GM12878 (cell line): ENCODE measurements around the gene SAMSN1. TPM values are rescaled to one million over a fixed set of nuclear protein-coding genes. Genes with fewer than 3 reads are reported as not detected.

Experiments used
- ATAC-seq: fragments of 200-7000 bp; cut with Tn5 transposase; 3 replicates; pipeline ENCODE4 v1.9.1; 2020; ENCODE audit warnings: mild to moderate bottlenecking, moderate library complexity
- BruUV-seq: library from RNA; stranded (reverse); fragments of 400-500 nt; replicated peaks from 2 replicates; lab custom pipeline; 2021; lab: Mats Ljungman, UMichigan
- CTCF ChIA-PET: fragments of 300-600 bp; sonication (Branson Sonifier 250); formaldehyde crosslinking; extraction: SDS; loops from one replicate; lab custom pipeline; 2021; ENCODE audit warnings: inconsistent platforms; lab: Yijun Ruan, JAX
- POLR2A ChIA-PET: fragments of 350-600 bp; formaldehyde crosslinking; extraction: SDS; loops from one replicate; lab custom pipeline; 2021; ENCODE audit warnings: inconsistent platforms; lab: Charles Lee
- RAD21 ChIA-PET: fragments of 300-600 bp; sonication (Branson Sonifier 250); formaldehyde crosslinking; loops from one replicate; lab custom pipeline; 2023; ENCODE audit warnings: antibody characterized with exemption; ENCODE audit not compliant: unreplicated experiment; lab: Charles Lee
- SMC1A ChIA-PET: fragments of 300-600 bp; sonication (Branson Sonifier 250); formaldehyde crosslinking; loops from one replicate; lab custom pipeline; 2023; ENCODE audit not compliant: unreplicated experiment, uncharacterized antibody; lab: Charles Lee
- DNase-seq: peaks from one replicate; pipeline ENCODE4 v3.0.0-alpha.2; 2011; ENCODE audit warnings: low read depth, low spot score
- FAIRE-seq: peaks from 3 replicates; lab custom pipeline; 2011; peaks lifted over from hg19 to GRCh38; lab: Jason Lieb, UNC
- H2AFZ ChIP-seq: 2 replicates; pipeline ENCODE4 v1.6.0; 2011; ENCODE audit warnings: low read depth, low read length, control low read depth; ENCODE audit not compliant: control insufficient read depth
- H3K27ac ChIP-seq: 2 replicates; pipeline ENCODE4 v1.5.1; 2011; ENCODE audit warnings: control low read depth; ENCODE audit not compliant: control insufficient read depth, insufficient read depth
- H3K27me3 ChIP-seq, 2 experiments: replicated peaks in 1 of 2; 2 replicates each; pipeline versions ENCODE4 v1.6.0 to v1.6.1; 2011; ENCODE audit warnings: low read length in 1 of 2; ENCODE audit not compliant: control insufficient read depth in 2 of 2, insufficient read depth in 2 of 2
- H3K36me3 ChIP-seq, 2 experiments: 2 replicates each; pipeline ENCODE4 v1.5.1; 2011; ENCODE audit warnings: low read length in 1 of 2; ENCODE audit not compliant: control insufficient read depth in 2 of 2, insufficient read depth in 2 of 2
- H3K4me1 ChIP-seq: 2 replicates; pipeline ENCODE4 v1.6.1; 2011; ENCODE audit warnings: mild to moderate bottlenecking, low read length, moderate library complexity, mixed read lengths; ENCODE audit not compliant: control insufficient read depth, insufficient read depth
- H3K4me2 ChIP-seq: 2 replicates; pipeline ENCODE4 v1.6.0; 2011; ENCODE audit warnings: control low read depth; ENCODE audit not compliant: control insufficient read depth, insufficient read depth
- H3K4me3 ChIP-seq: fragments of 200-600 bp; sonication (generic); 2 replicates; pipeline ENCODE4 v1.5.1; 2016
- H3K79me2 ChIP-seq: 2 replicates; pipeline ENCODE4 v1.6.0; 2011; ENCODE audit warnings: low read length; ENCODE audit not compliant: control insufficient read depth, insufficient read depth
- H3K9ac ChIP-seq: 2 replicates; pipeline ENCODE4 v1.8.0; 2011; ENCODE audit warnings: low read length, control low read depth, mixed read lengths; ENCODE audit not compliant: control insufficient read depth, insufficient read depth
- H3K9me3 ChIP-seq: replicated peaks from 3 replicates; pipeline ENCODE4 v1.5.1; 2011; ENCODE audit warnings: mild to moderate bottlenecking, low read length; ENCODE audit not compliant: control insufficient read depth, insufficient read depth
- H4K20me1 ChIP-seq: 2 replicates; pipeline ENCODE4 v1.6.0; 2011; ENCODE audit not compliant: control insufficient read depth, insufficient read depth
- E2F8 ChIP-seq: fragments of 450-650 bp; IDR thresholded peaks from 2 replicates; pipeline ENCODE4 v1.6.1; 2018; ENCODE audit warnings: mild to moderate bottlenecking, low read depth, moderate library complexity; ENCODE audit not compliant: partially characterized antibody
- MYB ChIP-seq: fragments of 150-350 bp; IDR thresholded peaks from 2 replicates; pipeline ENCODE4 v1.6.1; 2014; ENCODE audit warnings: mild to moderate bottlenecking, low read depth, low read length, borderline replicate concordance
- RELA ChIP-seq: fragments of 450-650 bp; IDR thresholded peaks from 2 replicates; pipeline ENCODE4 v1.8.0; 2014; ENCODE audit warnings: borderline replicate concordance; ENCODE audit not compliant: partially characterized antibody
- SIN3A ChIP-seq: IDR thresholded peaks from 2 replicates; pipeline ENCODE4 v1.6.1; 2012; ENCODE audit warnings: low read depth, low read length, improper control_type of control experiment
- SMAD5 ChIP-seq: IDR thresholded peaks from 2 replicates; pipeline ENCODE4 v1.6.1; 2016; ENCODE audit warnings: antibody characterized with exemption, low read depth
- STAT3 ChIP-seq: IDR thresholded peaks from 2 replicates; pipeline ENCODE4 v1.6.1; 2011; ENCODE audit warnings: low read depth, low read length, improper control_type of control experiment
- TAF1 ChIP-seq: IDR thresholded peaks from 2 replicates; pipeline ENCODE4 v1.6.1; 2011; ENCODE audit warnings: mild to moderate bottlenecking, low read depth, low read length, borderline replicate concordance
- YBX1 ChIP-seq: fragments of 450-650 bp; IDR thresholded peaks from 2 replicates; pipeline ENCODE4 v1.6.1; 2016; ENCODE audit warnings: antibody characterized with exemption
- ZNF274 ChIP-seq: IDR thresholded peaks from one replicate; pipeline ENCODE4 v1.8.0; 2011; ENCODE audit not compliant: insufficient read length, insufficient read depth
- WGBS: methylation state at CpG from one replicate; pipeline ENCODE4 v1.1.6; 2016; ENCODE audit warnings: low lambda C conversion rate; ENCODE audit not compliant: insufficient replicate concordance, insufficient coverage; ENCODE audit errors: missing lambda C conversion rate; 5-methylcytosine and 5-hydroxymethylcytosine counted together
- in situ Hi-C: fragments of 300-500 bp; cut with MboI; formaldehyde crosslinking; loops from 9 replicates; pipeline ENCODE4 v1.14.3; 2018; ENCODE audit warnings: mixed read lengths
- intact Hi-C: fragments of 100-400 bp; cut with micrococcal nuclease; formaldehyde crosslinking; loops from one replicate; pipeline ENCODE4 v1.14.2; 2022; ENCODE audit not compliant: unreplicated experiment
- polyA plus RNA-seq, 11 experiments: library from polyadenylated mRNA; depleted of rRNA in 4 of 11; unstranded in 6 of 11; stranded (reverse) in 5 of 11; fragments of >200 nt; fragmentation: Nextera tagmentation in 4 of 11; fragmentation: Illumina TruSeq in 1 of 11; extraction: Ambion mirVana in 4 of 11; extraction: Trizol in 1 of 11; gene quantifications; 1 replicate in 1 of 11; 2 replicates in 10 of 11; pipeline versions ENCODE4 v1.2.1 to v1.2.3, GENCODE V29; 2011 to 2016; ENCODE audit warnings: inconsistent platforms in 2 of 11, missing spikeins in 2 of 11, low read depth in 1 of 11
- total RNA-seq, 4 experiments: library from RNA; depleted of rRNA in 3 of 4; stranded (reverse); fragments of >200 nt in 3 of 4; fragmentation: Illumina TruSeq in 1 of 4; extraction: Trizol in 1 of 4; gene quantifications; 2 replicates each; pipeline versions ENCODE4 v1.2.1 to v1.2.3, GENCODE V29; 2013 to 2021

The SAMSN1 gene
- total and polyA plus RNA-seq, 10 of the 15 experiments (the other 5 are each of a cell fraction or from before 2014, with no cell fraction given): 23.2 to 102 (median 44.9) TPM

GRCh38 chr21:14526199-14526598 lies 19.9 kb downstream of the SAMSN1 start:
- Histone ChIP-seq H3K9me3 (no peaks in the 10 kb centered on the region; the same call in 2 of the 3 replicates), H3K36me3 (no peaks in the 10 kb centered on the region), H3K4me2 (peak overlapping the region; percentile 97; the same call in 1 of the 2 replicates), H2AFZ (no peak overlapping the region), H3K4me3 (peak overlapping the region; percentile 29; the same call in 1 of the 2 replicates), H3K27ac (no peak overlapping the region), H3K27me3 (no peaks in the 10 kb centered on the region), H4K20me1 (no peaks in the 10 kb centered on the region), H3K4me1 (peaks cover 25% of the 10 kb centered on the region), H3K79me2 (peaks cover 94% of the 10 kb centered on the region), H3K9ac (no peak overlapping the region)
- 46% methylated on average over 3 of the region's 3 CpGs for WGBS
- intact Hi-C loops: no loop called here
- ChIA-PET RAD21 (interaction anchor here (0.9 to 5.4 kb wide), 7 partner anchors 10 to 236 kb away, joined by 3 to 60 read pairs (median 7); no protein-coding TSS in a partner anchor), CTCF (interaction anchor here (1.0 to 2.3 kb wide), 5 partner anchors 9 to 211 kb away, joined by 3 to 7 read pairs (median 5); no protein-coding TSS in a partner anchor), SMC1A (interaction anchor here (0.9 to 10.4 kb wide), 14 partner anchors 9 to 247 kb away, joined by 3 to 120 read pairs (median 4); no protein-coding TSS in a partner anchor), POLR2A (interaction anchor here (1.2 to 2.7 kb wide), 2 partner anchors 12 kb away, joined by 3 to 8 read pairs; no protein-coding TSS in a partner anchor)
- in situ Hi-C loops: no loop called here
- DNase-seq (no peak), ATAC-seq (no peak), FAIRE-seq (no peak)
- TF ChIP-seq RELA (no peak), STAT3 (no peak), ZNF274 (no peak), SMAD5 (no peak), TAF1 (no peak), YBX1 (no peak), SIN3A (no peak), E2F8 (no peak), MYB (no peak)
- no TSS peak for BruUV-seq
